Endodermal cell (in vitro differentiated cells): ENCODE measurements around the gene RNASE7. TPM values are rescaled to one million over a fixed set of nuclear protein-coding genes. Genes with fewer than 3 reads are reported as not detected.

Source experiments
- DNase-seq: peaks from one replicate; pipeline ENCODE4 v3.0.0-alpha.2; 2017
- H3K27ac ChIP-seq: 2 replicates; pipeline ENCODE4 v1.5.1; 2013; ENCODE audit warnings: mild to moderate bottlenecking, low read depth, low read length, moderate library complexity
- H3K27me3 ChIP-seq: 2 replicates; pipeline ENCODE4 v1.6.1; 2013; ENCODE audit warnings: mild to moderate bottlenecking, low read length, moderate library complexity; ENCODE audit not compliant: insufficient read depth, control insufficient read depth, poor library complexity, severe bottlenecking
- H3K36me3 ChIP-seq: 2 replicates; pipeline ENCODE4 v1.7.0; 2013; ENCODE audit warnings: mild to moderate bottlenecking, low read length, moderate library complexity; ENCODE audit not compliant: control insufficient read depth, insufficient read depth
- H3K4me1 ChIP-seq: one replicate; pipeline ENCODE4 v1.7.0; 2013; ENCODE audit warnings: low read length; ENCODE audit not compliant: control insufficient read depth, insufficient read depth
- H3K4me3 ChIP-seq: 2 replicates; pipeline ENCODE4 v1.5.1; 2013; ENCODE audit warnings: mild to moderate bottlenecking, low read length, moderate library complexity
- H3K9ac ChIP-seq: 2 replicates; pipeline ENCODE4 v1.6.1; 2013; ENCODE audit warnings: mild to moderate bottlenecking, low read length, moderate library complexity; ENCODE audit not compliant: poor library complexity, severe bottlenecking; ENCODE audit errors: extremely low read depth
- H3K9me3 ChIP-seq: 2 replicates; pipeline ENCODE4 v1.6.1; 2013; ENCODE audit warnings: mild to moderate bottlenecking, low read length, moderate library complexity; ENCODE audit not compliant: control insufficient read depth
- H3K27ac Mint-ChIP-seq: 2 replicates; pipeline ENCODE4 v1.8.0; 2020; ENCODE audit warnings: mixed read lengths
- H3K27me3 Mint-ChIP-seq: 2 replicates; pipeline ENCODE4 v1.8.0; 2021; ENCODE audit warnings: mild to moderate bottlenecking, mixed read lengths; ENCODE audit not compliant: insufficient read depth
- H3K36me3 Mint-ChIP-seq: 2 replicates; pipeline ENCODE4 v1.8.0; 2020; ENCODE audit warnings: low read depth, mixed read lengths
- H3K4me1 Mint-ChIP-seq: 2 replicates; pipeline ENCODE4 v1.8.0; 2020; ENCODE audit warnings: mixed read lengths
- H3K4me3 Mint-ChIP-seq: 2 replicates; pipeline ENCODE4 v1.8.0; 2020; ENCODE audit warnings: mild to moderate bottlenecking, moderate library complexity, mixed read lengths
- H3K9me3 Mint-ChIP-seq: 2 replicates; pipeline ENCODE4 v1.8.0; 2020; ENCODE audit warnings: mild to moderate bottlenecking, mixed read lengths
- CTCF ChIP-seq: fragments of 200-600 bp; sonication (generic); conservative IDR thresholded peaks from 2 replicates; pipeline ENCODE4 v1.5.0; 2021; ENCODE audit warnings: antibody characterized with exemption, mild to moderate bottlenecking
- WGBS, 2 experiments: methylation state at CpG; one replicate each; pipeline versions ENCODE4 v1.1.5 to v1.1.7; 2013; ENCODE audit warnings: missing lambda C conversion rate in 2 of 2, mixed read lengths in 1 of 2; ENCODE audit not compliant: insufficient coverage in 1 of 2, insufficient read length in 1 of 2; 5-methylcytosine and 5-hydroxymethylcytosine counted together
- total RNA-seq, 2 donors: library from RNA; stranded (reverse); fragmentation: NEBNext Ultra II Directional in 1 of 2; extraction: Animal tissue kit (Norgen Biotek cat#: 25700) in 1 of 2; gene quantifications; 2 replicates in 1 of 2; 3 replicates in 1 of 2; pipeline ENCODE4 v1.2.1, GENCODE V29; 2021

RNASE7 gene
- total RNA-seq, 2 donors from 2014 or later, result not detected

GRCh38 chr14:21016413-21017190, 25.6 kb upstream of the RNASE7 start:
- 76 to 83% methylated on average over 3 to 9 of the region's 9 CpGs for WGBS, 2 experiments
- Histone ChIP-seq H3K9me3 (no peaks in the 10 kb centered on the region), H3K36me3 (peaks cover 6% of the 10 kb centered on the region), H3K9ac (no peak overlapping the region), H3K4me3 (no peak overlapping the region), H3K4me1 (no peaks in the 10 kb centered on the region), H3K27me3 (peaks cover 9% of the 10 kb centered on the region), H3K27ac (no peak overlapping the region)
- Mint-ChIP-seq H3K9me3 (no peaks in the 10 kb centered on the region), H3K4me3 (no peak overlapping the region), H3K27me3 (peaks cover 15% of the 10 kb centered on the region), H3K27ac (no peak overlapping the region), H3K4me1 (peaks cover 3% of the 10 kb centered on the region), H3K36me3 (peaks cover 34% of the 10 kb centered on the region)
- TF ChIP-seq CTCF, result no peak
- no peak for DNase-seq

GRCh38 chr14:21017528-21018245, 24.5 kb upstream of the RNASE7 start:
- Mint-ChIP-seq H3K4me3 (no peak overlapping the region), H3K9me3 (no peaks in the 10 kb centered on the region), H3K27ac (no peak overlapping the region), H3K4me1 (peaks cover 9% of the 10 kb centered on the region), H3K36me3 (peaks cover 42% of the 10 kb centered on the region), H3K27me3 (peaks cover 17% of the 10 kb centered on the region)
- DNase-seq, result no peak
- Histone ChIP-seq H3K27me3 (peaks cover 5% of the 10 kb centered on the region), H3K9me3 (no peaks in the 10 kb centered on the region), H3K9ac (no peak overlapping the region), H3K27ac (no peak overlapping the region), H3K36me3 (peaks cover 6% of the 10 kb centered on the region), H3K4me1 (no peaks in the 10 kb centered on the region), H3K4me3 (no peak overlapping the region)
- WGBS, 2 experiments, result 93 to 95% methylated on average over 15 to 27 of the region's 28 CpGs
- TF ChIP-seq CTCF, result no peak

- no peak for TF ChIP-seq CTCF
- Mint-ChIP-seq H3K27me3 (peaks cover 17% of the 10 kb centered on the region), H3K27ac (no peak overlapping the region), H3K4me1 (peaks cover 15% of the 10 kb centered on the region), H3K9me3 (no peaks in the 10 kb centered on the region), H3K4me3 (no peak overlapping the region), H3K36me3 (peaks cover 42% of the 10 kb centered on the region)
- no peak for DNase-seq
- 86 to 90% methylated on average over 6 to 7 of the region's 7 CpGs for WGBS, 2 experiments
- no peak overlapping the region for H3K27ac ChIP-seq
- H3K27me3 ChIP-seq, result no peaks in the 10 kb centered on the region
- no peaks in the 10 kb centered on the region for H3K4me1 ChIP-seq
- H3K4me3 ChIP-seq, result no peak overlapping the region
- no peaks in the 10 kb centered on the region for H3K9me3 ChIP-seq
- H3K36me3 ChIP-seq, result peaks cover 6% of the 10 kb centered on the region
- no peak overlapping the region for H3K9ac ChIP-seq
These were observed 23.9 kb upstream of the RNASE7 start for GRCh38 chr14:21018286-21018685.
